ENCODE results near the gene SSUH2.

SSUH2 gene

DNA sequence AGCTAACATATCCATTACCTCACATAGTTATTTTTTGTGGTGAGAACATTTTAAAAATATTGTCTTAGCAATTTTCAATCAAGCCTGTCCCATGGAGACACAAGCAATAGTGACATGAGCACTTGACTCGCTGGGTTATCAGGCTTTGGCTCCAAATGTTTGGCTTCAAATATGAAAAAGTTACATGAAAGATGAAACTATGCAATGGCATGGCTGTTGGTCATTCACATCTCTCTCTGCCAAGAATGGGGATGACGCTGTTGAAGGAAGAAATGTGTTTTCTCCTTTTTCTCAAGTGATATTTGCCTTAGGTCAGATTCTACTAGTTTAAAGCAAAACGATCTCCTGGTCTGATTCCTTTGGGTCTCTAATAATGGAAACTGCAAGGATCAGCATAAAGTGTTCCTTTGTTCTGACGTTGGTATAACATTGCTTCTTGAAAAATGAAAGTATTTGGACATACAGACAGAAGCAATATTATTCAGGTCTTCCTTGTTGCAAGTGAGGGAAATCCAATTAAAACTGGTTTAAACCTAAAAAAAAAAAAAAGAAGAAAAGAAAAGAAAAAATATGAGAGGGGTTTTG, 71.2 kb downstream of the SSUH2 start:
- Histone ChIP-seq H3K9me3 (replicated peaks; ENCODE audit: low read length) (no peaks in the 10 kb centered on the region), H3K4me1 (ENCODE audit: control insufficient read depth, insufficient read depth, low read length) (peaks cover 45% of the 10 kb centered on the region), H3K4me2 (ENCODE audit: low read length) (no peak overlapping the region), H3K36me3 (ENCODE audit: insufficient read depth, low read length) (peaks cover 29% of the 10 kb centered on the region), H3K4me3 (ENCODE audit: low read length) (no peak overlapping the region), H3K9ac (ENCODE audit: low read depth, low read length) (no peak overlapping the region), H3K27me3 (ENCODE audit: control insufficient read depth, insufficient read depth, low read length) (no peaks in the 10 kb centered on the region)

DNA sequence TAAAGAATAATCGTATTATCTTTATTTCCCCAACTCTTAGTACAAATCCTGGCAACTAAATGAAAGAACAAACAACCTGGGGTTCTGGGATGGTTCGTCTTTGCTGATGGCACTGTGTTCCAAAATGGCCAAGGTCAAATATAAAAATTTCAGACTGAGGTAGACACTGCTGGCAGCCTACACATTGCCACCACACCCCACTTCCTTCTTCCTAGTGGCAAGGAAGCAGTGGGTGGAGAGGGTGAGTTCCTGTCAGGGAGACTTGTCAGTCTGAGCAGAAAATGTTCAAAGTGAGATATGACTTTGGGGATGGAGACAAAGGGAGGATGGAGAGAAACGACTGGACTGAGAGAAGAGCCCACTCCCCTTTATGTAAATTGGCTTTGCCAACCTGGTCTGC, 73.3 kb downstream of the SSUH2 start:
- Histone ChIP-seq H3K27me3 (ENCODE audit: control insufficient read depth, insufficient read depth, low read length) (no peaks in the 10 kb centered on the region), H3K4me1 (ENCODE audit: control insufficient read depth, insufficient read depth, low read length) (peaks cover 39% of the 10 kb centered on the region), H3K4me2 (ENCODE audit: low read length) (no peak overlapping the region)

More for the DNA sequence above, 73.3 kb downstream of the SSUH2 start:
- no peak overlapping the region for H3K4me3 ChIP-seq (ENCODE audit: low read length)
- H3K36me3 ChIP-seq (ENCODE audit: insufficient read depth, low read length) = peaks cover 41% of the 10 kb centered on the region
- H3K9ac ChIP-seq (ENCODE audit: low read depth, low read length) = no peak overlapping the region
- H3K9me3 ChIP-seq (replicated peaks; ENCODE audit: low read length) = no peaks in the 10 kb centered on the region
